Erythroblast (primary cell): ENCODE data around the gene C3orf22.

Experiments used
- DNase-seq, 2 experiments: peaks; one replicate each; lab custom pipeline; 2025; lab: John Stamatoyannopoulos, UW
- GATA1 ChIP-seq: IDR thresholded peaks from 2 replicates; pipeline ENCODE4 v1.6.1; 2011; ENCODE audit warnings: low read depth, mild to moderate bottlenecking, control low read depth, low read length, moderate library complexity
- POLR2A ChIP-seq: IDR thresholded peaks from 2 replicates; pipeline ENCODE4 v1.6.1; 2011; ENCODE audit warnings: mild to moderate bottlenecking, low read length

The C3orf22 gene

GRCh38 chr3:126552688-126553283 is 5.9 kb downstream of the C3orf22 start:
- TF ChIP-seq GATA1 = no peak
- TF ChIP-seq POLR2A = no peak
- DNase-seq = no peak

- no peak for TF ChIP-seq POLR2A
- TF ChIP-seq GATA1 = no peak
- DNase-seq = no peak
Observed at GRCh38 chr3:126551839-126552687, 6.7 kb downstream of the C3orf22 start.

GRCh38 chr3:126551121-126551838 is 7.5 kb downstream of the C3orf22 start:
- TF ChIP-seq POLR2A (no peak), GATA1 (no peak)
- DNase-seq = no peak

- no peak for TF ChIP-seq POLR2A
- TF ChIP-seq GATA1 = no peak
- DNase-seq = no peak
Observed at GRCh38 chr3:126550488-126551051, 8.2 kb downstream of the C3orf22 start.

- no peak for DNase-seq
- TF ChIP-seq GATA1 = no peak
- TF ChIP-seq POLR2A = no peak
Observed at GRCh38 chr3:126549861-126550487, 8.8 kb downstream of the C3orf22 start.

- no peak for DNase-seq
- TF ChIP-seq GATA1 (no peak), POLR2A (no peak)
Observed at GRCh38 chr3:126548556-126549466, 9.9 kb downstream of the C3orf22 start.

- DNase-seq = no peak
- no peak for TF ChIP-seq POLR2A
- TF ChIP-seq GATA1 = no peak
Observed at GRCh38 chr3:126547721-126548120, 11.0 kb downstream of the C3orf22 start.

- TF ChIP-seq POLR2A (no peak), GATA1 (no peak)
- no peak for DNase-seq
Observed at GRCh38 chr3:126546549-126547239, 12.0 kb downstream of the C3orf22 start.

- no peak for DNase-seq
- TF ChIP-seq POLR2A (no peak), GATA1 (no peak)
Observed at GRCh38 chr3:126546013-126546412, 12.7 kb downstream of the C3orf22 start.

GRCh38 chr3:126545544-126545943 is 13.2 kb downstream of the C3orf22 start:
- DNase-seq = no peak
- TF ChIP-seq GATA1 (no peak), POLR2A (no peak)

GRCh38 chr3:126544596-126545281 is 14.0 kb downstream of the C3orf22 start:
- TF ChIP-seq POLR2A (no peak), GATA1 (no peak)
- DNase-seq = no peak
